HG03469 (cell line): ENCODE data around the gene CA14.
"Not testable (repeated sequence)": the region's sequence is repeated elsewhere in the genome, so short reads cannot be mapped to it uniquely, and the experiment has no call there.

Source experiments
- ATAC-seq: cut with Tn5 transposase; IDR thresholded peaks from one replicate; pipeline ENCODE4 v1.9.1; 2021; ENCODE audit warnings: mild to moderate bottlenecking, moderate library complexity, moderate number of reproducible peaks; ENCODE audit not compliant: unreplicated experiment

Gene CA14

GRCh38 chr1:150257624-150258585, at the start of gene CA14:
Gene CA14 (plus strand): TSS chr1:150257774. CDS start chr1:150258129, 355 bp downstream.
- no peak for ATAC-seq

GRCh38 chr1:150208460-150208859, 49.1 kb upstream of the CA14 start:
- not testable (repeated sequence) for ATAC-seq

- ATAC-seq = no peak
These were observed 47.5 kb upstream of the CA14 start for GRCh38 chr1:150210091-150210490.

- no peak for ATAC-seq
These were observed 46.9 kb upstream of the CA14 start for GRCh38 chr1:150210706-150211105.

- no peak for ATAC-seq
These were observed 45.5 kb upstream of the CA14 start for GRCh38 chr1:150212070-150212469.

- ATAC-seq = peak; percentile 53
These were observed 44.1 kb upstream of the CA14 start for GRCh38 chr1:150213170-150214098.

GRCh38 chr1:150214099-150214756, 43.3 kb upstream of the CA14 start:
- not testable (repeated sequence) for ATAC-seq

- not testable (repeated sequence) for ATAC-seq
These were observed 41.7 kb upstream of the CA14 start for GRCh38 chr1:150215855-150216254.

GRCh38 chr1:150221552-150221951, 36.0 kb upstream of the CA14 start:
- no peak for ATAC-seq

GRCh38 chr1:150224983-150225382, 32.6 kb upstream of the CA14 start:
- no peak for ATAC-seq

- ATAC-seq = no peak
These were observed 32.0 kb upstream of the CA14 start for GRCh38 chr1:150225546-150225945.

GRCh38 chr1:150226486-150226885, 31.1 kb upstream of the CA14 start:
- ATAC-seq = no peak

GRCh38 chr1:150227228-150227627, 30.3 kb upstream of the CA14 start:
- no peak for ATAC-seq

- not testable (repeated sequence) for ATAC-seq
These were observed 29.3 kb upstream of the CA14 start for GRCh38 chr1:150228246-150228645.

- not testable (repeated sequence) for ATAC-seq
These were observed 24.7 kb upstream of the CA14 start for GRCh38 chr1:150232921-150233320.

- ATAC-seq = no peak
These were observed 23.9 kb upstream of the CA14 start for GRCh38 chr1:150233359-150234308.

- ATAC-seq = no peak
These were observed 23.3 kb upstream of the CA14 start for GRCh38 chr1:150234309-150234565.

- no peak for ATAC-seq
These were observed 22.8 kb upstream of the CA14 start for GRCh38 chr1:150234566-150235293.

- no peak for ATAC-seq
These were observed 22.2 kb upstream of the CA14 start for GRCh38 chr1:150235294-150235851.
